Kidney (tissue), 14 donors: ENCODE results near the gene TVP23A. TPM values are rescaled to one million over a fixed set of nuclear protein-coding genes. Genes with fewer than 3 reads are reported as not detected.
A peak's percentile ranks its signal among the peaks of the same experiment; 100 is the strongest.
"Not testable (repeated sequence)": the region's sequence is repeated elsewhere in the genome, so short reads cannot be mapped to it uniquely, and the experiment has no call there.

Experiments used
- DNase-seq, 5 donors: peaks; one replicate each; pipeline ENCODE4 v3.0.0-alpha.2; 2013 to 2020
- FAIRE-seq: peaks from 2 replicates; lab custom pipeline; 2012; peaks lifted over from hg19 to GRCh38; lab: Jason Lieb, UNC
- H3K27ac ChIP-seq, 2 donors: one replicate each; pipeline ENCODE4 v1.7.0; 2013; ENCODE audit warnings: low read depth in 2 of 2, low read length in 2 of 2, inconsistent platforms in 1 of 2
- H3K27me3 ChIP-seq: one replicate; pipeline ENCODE4 v1.7.1; 2013; ENCODE audit warnings: low read length, inconsistent platforms; ENCODE audit not compliant: control insufficient read depth, insufficient read depth
- H3K36me3 ChIP-seq, 3 donors: one replicate each; pipeline versions ENCODE4 v1.7.0 to v1.7.1; 2013; ENCODE audit warnings: low read length in 3 of 3, control low read depth in 1 of 3, inconsistent platforms in 1 of 3; ENCODE audit not compliant: insufficient read depth in 3 of 3, control insufficient read depth in 2 of 3
- H3K4me1 ChIP-seq, 3 donors: one replicate each; pipeline versions ENCODE4 v1.7.0 to v1.7.1; 2013; ENCODE audit warnings: low read length in 3 of 3, inconsistent platforms in 1 of 3, low read depth in 1 of 3; ENCODE audit not compliant: control insufficient read depth in 2 of 3, insufficient read depth in 2 of 3
- H3K4me3 ChIP-seq, 3 donors: one replicate each; pipeline versions ENCODE4 v1.7.0 to v1.8.1; 2013; ENCODE audit warnings: low read length in 3 of 3, control low read depth in 1 of 3, inconsistent platforms in 1 of 3
- H3K9ac ChIP-seq, 3 donors: one replicate each; pipeline versions ENCODE4 v1.7.0 to v1.7.1; 2013; ENCODE audit warnings: low read length in 3 of 3, control low read depth in 1 of 3, inconsistent platforms in 1 of 3
- H3K9me3 ChIP-seq, 3 donors: one replicate each; pipeline versions ENCODE4 v1.7.0 to v1.7.1; 2013; ENCODE audit warnings: low read length in 3 of 3, control low read depth in 1 of 3, inconsistent platforms in 1 of 3; ENCODE audit not compliant: control insufficient read depth in 2 of 3, insufficient read depth in 1 of 3
- CTCF ChIP-seq: IDR thresholded peaks from 3 replicates; pipeline ENCODE4 v1.5.1; 2012; ENCODE audit warnings: mild to moderate bottlenecking, moderate library complexity, borderline replicate concordance; ENCODE audit not compliant: insufficient read depth; ENCODE audit errors: extremely low read depth
- intact Hi-C: fragments of 100-400 bp; cut with DNase I; formaldehyde crosslinking; loops from one replicate; pipeline ENCODE4 v1.11.1; 2022
- polyA plus RNA-seq: library from polyadenylated mRNA; stranded (reverse); fragments of 350-450 nt; fragmentation: Illumina TruSeq; extraction: RNeasy Lipid Tissue Mini Kit (QIAGEN cat#74804); gene quantifications from one replicate; pipeline ENCODE4 v1.2.3, GENCODE V29; 2014; ENCODE audit warnings: low read depth, low replicate concordance; ENCODE audit not compliant: insufficient read depth
- total RNA-seq: library from RNA; stranded (reverse); fragmentation: NEBNext Ultra II Directional; extraction: Animal tissue kit (Norgen Biotek cat#: 25700); gene quantifications from one replicate; pipeline ENCODE4 v1.2.1, GENCODE V29; 2021
- donor health status: control.
- donor health status: control.
- donor health status: control.
- donor health status: control.
- donor health status: control.
- donor health status: DM: yes; HTN: yes; CAD: no.
- donor health status: Normal renal cell carcinoma (clear cell type).

Gene TVP23A
- total and polyA plus RNA-seq, 2 donors from 2014 or later: 0.19 TPM; not detected in 1

- H3K4me3 ChIP-seq: no peak overlapping the region
- intact Hi-C loops: no loop called here
- H3K9me3 ChIP-seq: no peaks in the 10 kb centered on the region
- H3K4me1 ChIP-seq: no peaks in the 10 kb centered on the region
- DNase-seq (no peak), FAIRE-seq (no peak)
- H3K27ac ChIP-seq: no peak overlapping the region
- no peaks in the 10 kb centered on the region for H3K27me3 ChIP-seq
- TF ChIP-seq CTCF: no peak
- no peaks in the 10 kb centered on the region for H3K36me3 ChIP-seq
- no peak overlapping the region for H3K9ac ChIP-seq
Measured at GRCh38 chr16:10780628-10781027, 38.0 kb downstream of the TVP23A start.

- FAIRE-seq, H3K4me3 ChIP-seq, H3K27ac ChIP-seq, H3K9me3 ChIP-seq, intact Hi-C loops, H3K9ac ChIP-seq, DNase-seq, H3K36me3 ChIP-seq, H3K27me3 ChIP-seq, H3K4me1 ChIP-seq: not testable (repeated sequence)
Measured at GRCh38 chr16:10779908-10780307, 38.7 kb downstream of the TVP23A start.

- H3K4me1 ChIP-seq: no peaks in the 10 kb centered on the region
- intact Hi-C loops: no loop called here
- H3K9ac ChIP-seq: no peak overlapping the region
- DNase-seq (no peak), FAIRE-seq (no peak)
- TF ChIP-seq CTCF: no peak
- H3K27me3 ChIP-seq: no peaks in the 10 kb centered on the region
- no peaks in the 10 kb centered on the region for H3K9me3 ChIP-seq
- no peak overlapping the region for H3K4me3 ChIP-seq
- H3K36me3 ChIP-seq: no peaks in the 10 kb centered on the region
- no peak overlapping the region for H3K27ac ChIP-seq
Measured at GRCh38 chr16:10777356-10777755, 41.2 kb downstream of the TVP23A start.

- intact Hi-C loops, FAIRE-seq, H3K27ac ChIP-seq, H3K4me1 ChIP-seq, H3K4me3 ChIP-seq, H3K27me3 ChIP-seq, H3K9ac ChIP-seq, H3K36me3 ChIP-seq, H3K9me3 ChIP-seq: not testable (repeated sequence)
- peak in 3 of 5 donors; percentile 14 to 43 (median 26) for DNase-seq
Measured at GRCh38 chr16:10776923-10777322, 41.7 kb downstream of the TVP23A start.

GRCh38 chr16:10776280-10776679, 42.3 kb downstream of the TVP23A start:
- intact Hi-C loops: no loop called here
- H3K4me1 ChIP-seq: no peaks in the 10 kb centered on the region
- FAIRE-seq: no peak

More at GRCh38 chr16:10776280-10776679, 42.3 kb downstream of the TVP23A start:
- H3K27me3 ChIP-seq: no peaks in the 10 kb centered on the region
- no peak overlapping the region for H3K4me3 ChIP-seq
- no peaks in the 10 kb centered on the region for H3K9me3 ChIP-seq
- H3K27ac ChIP-seq: no peak overlapping the region
- DNase-seq: no peak
- no peaks in the 10 kb centered on the region for H3K36me3 ChIP-seq
- no peak for TF ChIP-seq CTCF
- H3K9ac ChIP-seq: no peak overlapping the region
